ENCODE data around the gene TBC1D10A.

TBC1D10A gene

GRCh38 chr22:30247974-30248373, 78.8 kb downstream of the TBC1D10A start:
- no peak for DNase-seq (ENCODE audit: low spot score)
- in situ Hi-C loops (cut with MboI; ENCODE audit: low sequenced_read_pairs, unreplicated experiment): no loop called here
- TF ChIP-seq, protein P1, sequence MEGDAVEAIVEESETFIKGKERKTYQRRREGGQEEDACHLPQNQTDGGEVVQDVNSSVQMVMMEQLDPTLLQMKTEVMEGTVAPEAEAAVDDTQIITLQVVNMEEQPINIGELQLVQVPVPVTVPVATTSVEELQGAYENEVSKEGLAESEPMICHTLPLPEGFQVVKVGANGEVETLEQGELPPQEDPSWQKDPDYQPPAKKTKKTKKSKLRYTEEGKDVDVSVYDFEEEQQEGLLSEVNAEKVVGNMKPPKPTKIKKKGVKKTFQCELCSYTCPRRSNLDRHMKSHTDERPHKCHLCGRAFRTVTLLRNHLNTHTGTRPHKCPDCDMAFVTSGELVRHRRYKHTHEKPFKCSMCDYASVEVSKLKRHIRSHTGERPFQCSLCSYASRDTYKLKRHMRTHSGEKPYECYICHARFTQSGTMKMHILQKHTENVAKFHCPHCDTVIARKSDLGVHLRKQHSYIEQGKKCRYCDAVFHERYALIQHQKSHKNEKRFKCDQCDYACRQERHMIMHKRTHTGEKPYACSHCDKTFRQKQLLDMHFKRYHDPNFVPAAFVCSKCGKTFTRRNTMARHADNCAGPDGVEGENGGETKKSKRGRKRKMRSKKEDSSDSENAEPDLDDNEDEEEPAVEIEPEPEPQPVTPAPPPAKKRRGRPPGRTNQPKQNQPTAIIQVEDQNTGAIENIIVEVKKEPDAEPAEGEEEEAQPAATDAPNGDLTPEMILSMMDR (IDR thresholded peaks at IDR 0.05; ENCODE audit: borderline replicate concordance, control extremely low read depth, extremely low read depth, insufficient read depth, missing control alignments): no peak

DNA sequence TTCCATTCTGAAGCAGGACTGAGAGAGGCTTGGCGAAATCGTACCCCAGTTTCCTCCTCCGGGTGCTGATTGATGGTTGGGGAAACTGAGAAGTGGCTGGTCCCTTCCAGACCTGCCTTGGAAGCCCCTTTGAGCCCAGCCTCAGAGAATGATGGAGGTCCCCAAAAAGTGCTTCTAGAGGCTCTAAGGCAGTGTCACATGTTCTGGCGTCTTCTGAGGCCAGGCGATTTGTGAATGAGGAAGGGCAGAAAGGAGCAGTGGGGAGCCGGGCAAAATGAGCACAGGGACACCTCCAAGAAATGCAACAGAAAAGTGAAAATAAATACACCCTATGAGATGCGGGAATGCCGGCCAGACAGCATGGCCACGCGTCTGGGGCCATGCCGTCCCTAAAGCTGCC, 79.2 kb downstream of the TBC1D10A start:
- DNase-seq (ENCODE audit: low spot score): no peak
- in situ Hi-C loops (cut with MboI; ENCODE audit: low sequenced_read_pairs, unreplicated experiment): no loop called here
- TF ChIP-seq, protein P1 (IDR thresholded peaks at IDR 0.05; ENCODE audit: borderline replicate concordance, control extremely low read depth, extremely low read depth, insufficient read depth, missing control alignments): no peak

- in situ Hi-C loops (cut with MboI; ENCODE audit: low sequenced_read_pairs, unreplicated experiment): no loop called here
- TF ChIP-seq, protein P1 (IDR thresholded peaks at IDR 0.05; ENCODE audit: borderline replicate concordance, control extremely low read depth, extremely low read depth, insufficient read depth, missing control alignments): no peak
- DNase-seq (ENCODE audit: low spot score): no peak
Measured at GRCh38 chr22:30246814-30247376, 79.8 kb downstream of the TBC1D10A start.

- in situ Hi-C loops (cut with MboI; ENCODE audit: low sequenced_read_pairs, unreplicated experiment): no loop called here
- DNase-seq (ENCODE audit: low spot score): peak; percentile 82
- TF ChIP-seq, protein P1 (IDR thresholded peaks at IDR 0.05; ENCODE audit: borderline replicate concordance, control extremely low read depth, extremely low read depth, insufficient read depth, missing control alignments): peak; percentile 42
Measured at GRCh38 chr22:30245985-30246813, 80.5 kb downstream of the TBC1D10A start, which contains the start of gene LIF. Gene LIF, minus strand, starts transcription at chr22:30246759. Its CDS starts 64 bp downstream, at chr22:30246695.

DNA sequence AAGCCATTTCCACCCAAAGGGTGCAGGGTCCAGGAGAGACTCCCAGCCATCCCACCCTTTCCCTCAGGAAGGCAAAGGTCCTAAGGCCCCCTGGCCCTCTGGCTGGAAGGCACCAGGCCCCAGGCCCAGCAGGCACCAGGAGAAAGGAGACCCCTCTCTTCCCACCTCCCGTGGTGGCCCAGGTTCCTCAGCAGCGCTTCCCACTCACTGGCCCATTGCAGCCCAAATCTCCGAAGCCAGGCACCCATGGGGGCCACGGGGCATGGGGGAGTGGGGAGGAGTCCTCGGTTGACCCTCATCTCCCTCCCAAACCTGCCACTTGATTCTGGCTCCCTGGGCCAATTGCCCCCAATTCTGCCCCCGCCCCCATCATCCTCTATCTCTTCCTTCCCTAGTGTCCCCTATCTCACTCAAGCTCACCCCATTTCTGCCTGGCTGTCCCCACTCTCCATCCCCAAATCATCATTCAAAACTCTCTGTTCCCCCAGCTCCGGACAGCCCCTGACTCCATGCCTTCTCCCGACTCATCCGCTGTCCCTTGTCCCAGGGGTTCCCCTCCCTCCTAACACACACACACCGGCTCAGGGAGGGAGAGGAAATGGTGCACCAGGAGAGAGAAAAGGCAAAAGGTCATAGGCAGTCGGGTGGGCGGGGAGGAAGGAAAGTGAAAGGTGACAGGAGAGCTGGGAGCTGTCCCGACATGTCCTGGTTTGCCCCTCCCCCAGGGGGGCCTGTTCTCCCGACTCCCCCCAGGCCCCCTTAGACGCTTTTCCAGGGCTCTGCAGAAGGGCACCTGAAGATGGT, 81.4 kb downstream of the TBC1D10A start:
- TF ChIP-seq, protein P1 (IDR thresholded peaks at IDR 0.05; ENCODE audit: borderline replicate concordance, control extremely low read depth, extremely low read depth, insufficient read depth, missing control alignments): no peak
- in situ Hi-C loops (cut with MboI; ENCODE audit: low sequenced_read_pairs, unreplicated experiment): no loop called here
- peak; percentile 48 for DNase-seq (ENCODE audit: low spot score)

- in situ Hi-C loops (cut with MboI; ENCODE audit: low sequenced_read_pairs, unreplicated experiment): no loop called here
- TF ChIP-seq, protein P1 (IDR thresholded peaks at IDR 0.05; ENCODE audit: borderline replicate concordance, control extremely low read depth, extremely low read depth, insufficient read depth, missing control alignments): no peak
Measured at GRCh38 chr22:30244641-30245040, 82.1 kb downstream of the TBC1D10A start.

More at GRCh38 chr22:30244641-30245040, 82.1 kb downstream of the TBC1D10A start:
- no peak for DNase-seq (ENCODE audit: low spot score)
